Prostate gland (tissue), 2 donors: ENCODE data around the gene EHD3. TPM values are rescaled to one million over a fixed set of nuclear protein-coding genes. Genes with fewer than 3 reads are reported as not detected.

Experiments used
- DNase-seq: peaks from one replicate; pipeline ENCODE4 v3.0.0-alpha.2; 2019; ENCODE audit warnings: low spot score
- H3K27ac ChIP-seq, 2 donors: fragments of 200-600 bp; sonication (generic); 2 replicates each; pipeline ENCODE4 v1.5.1; 2017 to 2019
- H3K27me3 ChIP-seq: fragments of 200-600 bp; sonication (generic); replicated peaks from 2 replicates; pipeline ENCODE4 v1.5.1; 2019; ENCODE audit not compliant: insufficient read depth
- H3K36me3 ChIP-seq, 2 donors: fragments of 200-600 bp; sonication (generic); 1 replicate in 1 of 2; 2 replicates in 1 of 2; pipeline versions ENCODE4 v1.5.1 to v1.8.1; 2017 to 2019
- H3K4me1 ChIP-seq: fragments of 200-600 bp; sonication (generic); replicated peaks from 2 replicates; pipeline ENCODE4 v1.5.1; 2019
- H3K4me3 ChIP-seq, 2 donors: fragments of 200-600 bp; sonication (generic); 2 replicates each; pipeline ENCODE4 v1.5.1; 2017 to 2019
- H3K9me3 ChIP-seq: fragments of 200-600 bp; sonication (generic); 2 replicates; pipeline ENCODE4 v1.5.1; 2017
- CTCF ChIP-seq, 4 experiments: fragments of 200-600 bp in 2 of 4; fragments of 450-650 bp in 2 of 4; sonication (generic) in 2 of 4; IDR thresholded peaks; 1 replicate in 3 of 4; 2 replicates in 1 of 4; pipeline ENCODE4 v1.5.1; 2016 to 2019; ENCODE audit warnings: antibody characterized with exemption in 4 of 4, mild to moderate bottlenecking in 2 of 4, moderate library complexity in 2 of 4
- POLR2A ChIP-seq: fragments of 450-650 bp; IDR thresholded peaks from one replicate; pipeline ENCODE4 v1.6.1; 2016; ENCODE audit warnings: antibody characterized with exemption, mild to moderate bottlenecking
- POLR2AphosphoS5 ChIP-seq: sonication (generic); formaldehyde crosslinking; IDR thresholded peaks from one replicate; pipeline ENCODE4 v1.6.1; 2017; ENCODE audit warnings: antibody characterized with exemption
- WGBS: methylation state at CpG from one replicate; pipeline ENCODE4 v1.1.5; 2018; 5-methylcytosine and 5-hydroxymethylcytosine counted together
- intact Hi-C: fragments of 100-400 bp; cut with DNase I; formaldehyde crosslinking; loops from one replicate; pipeline ENCODE4 v1.14.2; 2022
- total RNA-seq, 2 donors: library from RNA; depleted of rRNA; stranded (reverse); fragments of >200 nt; gene quantifications; one replicate each; pipeline ENCODE4 v1.1.0, GENCODE V29; 2016

EHD3 gene
- total RNA-seq, 2 donors from 2014 or later: 7.2 to 7.9 TPM

GRCh38 chr2:31268344-31268743, 34.4 kb downstream of the EHD3 start:
- H3K9me3 ChIP-seq: no peaks in the 10 kb centered on the region
- no peak for DNase-seq
- intact Hi-C loops: no loop called here
- no peaks in the 10 kb centered on the region for H3K36me3 ChIP-seq
- no peak overlapping the region for H3K27ac ChIP-seq
- H3K27me3 ChIP-seq: no peaks in the 10 kb centered on the region
- TF ChIP-seq POLR2A (no peak), CTCF (IDR thresholded peaks at IDR 0.05) (no peak), POLR2AphosphoS5 (no peak)
- H3K4me1 ChIP-seq: no peaks in the 10 kb centered on the region
- WGBS: 100% methylated on average over 2 of the region's 2 CpGs
- no peak overlapping the region for H3K4me3 ChIP-seq

DNA sequence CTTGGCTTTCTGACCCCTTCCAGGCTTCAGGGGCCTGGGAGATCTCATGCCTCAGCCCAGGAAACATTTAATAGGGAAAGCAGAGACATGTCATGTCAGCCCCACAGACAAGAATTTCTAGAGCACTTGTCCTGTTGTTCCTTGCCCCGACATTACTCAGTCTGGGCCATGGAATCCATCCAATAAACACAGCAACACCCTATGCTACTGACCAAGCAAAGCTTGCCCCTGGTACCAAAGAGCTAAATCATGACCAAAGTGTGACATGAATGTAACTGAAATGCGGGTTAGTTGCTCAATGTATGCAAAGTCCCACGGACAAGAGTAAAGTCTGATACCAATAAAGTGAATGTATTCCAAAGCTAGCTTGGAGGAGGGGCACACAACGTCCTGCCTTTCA, 35.1 kb downstream of the EHD3 start:
- Histone ChIP-seq H3K27ac (no peak overlapping the region), H3K4me1 (no peaks in the 10 kb centered on the region), H3K9me3 (no peaks in the 10 kb centered on the region), H3K4me3 (no peak overlapping the region), H3K27me3 (no peaks in the 10 kb centered on the region), H3K36me3 (no peaks in the 10 kb centered on the region)
- TF ChIP-seq POLR2A (no peak), CTCF (IDR thresholded peaks at IDR 0.05) (no peak), POLR2AphosphoS5 (no peak)
- intact Hi-C loops: no loop called here
- DNase-seq: no peak
- 60% methylated on average over 4 of the region's 4 CpGs for WGBS

DNA sequence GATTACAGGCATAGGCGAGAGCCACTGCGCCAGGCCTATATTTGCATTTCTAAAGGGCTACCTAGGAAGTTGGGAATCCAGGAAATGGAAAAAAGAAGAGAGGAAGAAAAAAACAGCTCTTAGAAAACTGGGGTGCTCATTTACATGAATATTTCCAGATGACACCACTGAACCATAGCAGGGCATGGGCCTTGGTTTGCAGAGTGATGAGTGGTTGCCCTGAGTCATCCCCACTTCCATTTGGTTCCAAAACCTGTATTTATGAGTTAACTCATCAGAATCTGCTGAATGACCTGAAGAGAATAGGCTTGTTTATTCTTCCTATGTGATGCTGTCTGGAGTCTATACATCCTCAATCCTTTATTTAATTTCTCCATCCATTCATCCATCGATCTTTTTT, 36.2 kb downstream of the EHD3 start:
- intact Hi-C loops: no loop called here
- Histone ChIP-seq H3K4me3 (no peak overlapping the region), H3K9me3 (no peaks in the 10 kb centered on the region), H3K4me1 (no peaks in the 10 kb centered on the region), H3K36me3 (no peaks in the 10 kb centered on the region), H3K27ac (no peak overlapping the region), H3K27me3 (no peaks in the 10 kb centered on the region)
- no peak for DNase-seq
- no peak for TF ChIP-seq POLR2A
- no peak for TF ChIP-seq POLR2AphosphoS5
- no peak for TF ChIP-seq CTCF (IDR thresholded peaks at IDR 0.05)
- WGBS: 96% methylated on average over 3 of the region's 3 CpGs

DNA sequence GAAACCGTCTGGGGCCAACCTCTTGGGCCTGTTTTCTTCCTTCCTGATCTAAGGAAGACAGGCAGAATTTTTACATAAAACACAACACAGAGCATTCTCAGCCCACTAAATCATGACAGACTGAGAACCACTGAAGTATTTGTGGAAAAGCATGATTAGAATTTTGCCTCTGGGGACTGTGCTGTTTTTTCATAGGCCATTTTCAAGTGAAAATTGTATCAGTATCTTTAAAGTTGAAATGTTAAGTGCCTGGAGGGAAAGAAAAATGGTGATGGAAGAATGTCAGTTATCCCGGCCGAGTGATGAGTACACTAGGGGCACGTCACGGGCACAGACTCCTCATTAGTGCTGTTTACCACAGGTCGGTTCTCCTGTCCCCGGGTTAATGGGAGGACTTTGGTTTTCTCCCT, 36.9 kb downstream of the EHD3 start:
- Histone ChIP-seq H3K27ac (no peak overlapping the region), H3K4me1 (no peaks in the 10 kb centered on the region), H3K27me3 (no peaks in the 10 kb centered on the region), H3K36me3 (no peaks in the 10 kb centered on the region), H3K9me3 (no peaks in the 10 kb centered on the region), H3K4me3 (no peak overlapping the region)
- intact Hi-C loops: no loop called here
- 67% methylated on average over 7 of the region's 7 CpGs for WGBS
- no peak for TF ChIP-seq POLR2AphosphoS5
- no peak for DNase-seq

DNA sequence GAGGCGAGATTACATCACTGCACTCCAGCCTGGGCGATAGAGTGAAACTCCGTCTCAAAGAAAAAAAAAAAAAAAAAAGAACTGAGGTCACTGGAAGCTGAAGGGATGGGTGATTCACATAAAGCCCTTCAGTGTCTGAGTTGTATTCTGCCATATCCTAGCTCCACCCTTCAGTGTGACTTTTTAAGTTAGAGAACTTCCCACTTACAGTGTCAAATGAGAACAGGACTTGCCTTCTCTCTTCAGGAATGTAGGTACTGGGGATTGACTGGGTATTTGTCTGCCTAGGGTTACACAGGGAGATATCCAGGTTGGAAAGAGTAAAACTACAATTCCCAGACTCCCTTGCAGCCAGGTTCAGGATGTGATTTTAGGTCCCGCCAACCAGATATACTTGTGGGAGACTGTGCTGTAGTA, 37.9 kb downstream of the EHD3 start:
- Histone ChIP-seq H3K9me3 (no peaks in the 10 kb centered on the region), H3K36me3 (no peaks in the 10 kb centered on the region), H3K4me3 (no peak overlapping the region), H3K27ac (no peak overlapping the region), H3K27me3 (no peaks in the 10 kb centered on the region), H3K4me1 (no peaks in the 10 kb centered on the region)
- DNase-seq: no peak
- 82% methylated on average over 4 of the region's 4 CpGs for WGBS
- intact Hi-C loops: no loop called here
- TF ChIP-seq POLR2AphosphoS5 (no peak), CTCF (IDR thresholded peaks at IDR 0.05) (no peak), POLR2A (no peak)
